IMR-90 (cell line): ENCODE results near the gene TNFRSF1B. TPM values are rescaled to one million over a fixed set of nuclear protein-coding genes. Genes with fewer than 3 reads are reported as not detected.

Source experiments
- ATAC-seq: fragments of 200-7000 bp; cut with Tn5 transposase; 2 replicates; pipeline ENCODE4 v1.9.1; 2020; ENCODE audit warnings: low read depth, mild to moderate bottlenecking, moderate library complexity
- BruUV-seq: library from RNA; stranded (reverse); fragments of 400-500 nt; replicated peaks from 2 replicates; lab custom pipeline; 2021; lab: Mats Ljungman, UMichigan
- CTCF ChIA-PET: fragments of 300-600 bp; formaldehyde crosslinking; extraction: SDS; loops from one replicate; lab custom pipeline; 2021; ENCODE audit warnings: antibody characterized with exemption; lab: Yijun Ruan, JAX
- POLR2A ChIA-PET: fragments of 300-600 bp; sonication (Branson Sonifier 250); formaldehyde crosslinking; loops from one replicate; lab custom pipeline; 2022; ENCODE audit warnings: antibody characterized with exemption; ENCODE audit not compliant: unreplicated experiment; lab: Charles Lee
- DNase-seq: peaks from one replicate; pipeline ENCODE4 v3.0.0; 2013
- H2AFZ ChIP-seq: replicated peaks from 2 replicates; pipeline ENCODE3; 2013; ENCODE audit warnings: low read length, mild to moderate bottlenecking; ENCODE audit not compliant: poor library complexity
- H2AK5ac ChIP-seq: 2 replicates; pipeline ENCODE4 v1.6.1; 2013; ENCODE audit warnings: low read depth, low read length, inconsistent platforms
- H2AK9ac ChIP-seq: replicated peaks from 2 replicates; pipeline ENCODE3; 2013; ENCODE audit warnings: mild to moderate bottlenecking, low read depth, low read length, moderate library complexity; ENCODE audit not compliant: poor library complexity
- H2BK120ac ChIP-seq: 2 replicates; pipeline ENCODE4 v1.6.1; 2013; ENCODE audit warnings: low read depth, low read length, inconsistent platforms
- H2BK15ac ChIP-seq: 3 replicates; pipeline ENCODE4 v1.6.1; 2013; ENCODE audit warnings: low read depth, low read length, inconsistent platforms
- H2BK20ac ChIP-seq: 2 replicates; pipeline ENCODE4 v1.6.1; 2013; ENCODE audit warnings: low read depth, mild to moderate bottlenecking, inconsistent platforms, low read length, moderate library complexity
- H2BK5ac ChIP-seq: 2 replicates; pipeline ENCODE4 v1.6.1; 2013; ENCODE audit warnings: mild to moderate bottlenecking, low read depth, low read length, inconsistent platforms; ENCODE audit not compliant: poor library complexity, severe bottlenecking
- H3K14ac ChIP-seq: replicated peaks from 2 replicates; pipeline ENCODE4 v1.6.1; 2013; ENCODE audit warnings: low read depth, low read length, inconsistent platforms
- H3K18ac ChIP-seq: 2 replicates; pipeline ENCODE4 v1.6.1; 2013; ENCODE audit warnings: low read depth, low read length, control low read depth
- H3K23ac ChIP-seq: 2 replicates; pipeline ENCODE4 v1.6.1; 2013; ENCODE audit warnings: low read depth, low read length, inconsistent platforms
- H3K27ac ChIP-seq: 2 replicates; pipeline ENCODE4 v1.5.1; 2013; ENCODE audit warnings: mild to moderate bottlenecking, control low read depth, low read length; ENCODE audit not compliant: insufficient read depth
- H3K27me3 ChIP-seq: 2 replicates; pipeline ENCODE4 v1.6.1; 2013; ENCODE audit warnings: low read length; ENCODE audit not compliant: control insufficient read depth, insufficient read depth
- H3K36me3 ChIP-seq: 2 replicates; pipeline ENCODE4 v1.6.1; 2013; ENCODE audit warnings: low read length, mixed read lengths; ENCODE audit not compliant: control insufficient read depth, insufficient read depth
- H3K4ac ChIP-seq: 2 replicates; pipeline ENCODE4 v1.6.1; 2013; ENCODE audit warnings: low read depth, low read length, inconsistent platforms
- H3K4me1 ChIP-seq: 2 replicates; pipeline ENCODE4 v1.6.1; 2013; ENCODE audit warnings: low read length, mixed read lengths; ENCODE audit not compliant: control insufficient read depth, insufficient read depth
- H3K4me2 ChIP-seq: 2 replicates; pipeline ENCODE4 v1.6.1; 2013; ENCODE audit warnings: low read depth, mild to moderate bottlenecking, control low read depth, low read length, moderate library complexity
- H3K4me3 ChIP-seq: 2 replicates; pipeline ENCODE4 v1.5.1; 2013; ENCODE audit warnings: low read depth, mild to moderate bottlenecking, control low read depth, low read length, moderate library complexity; ENCODE audit not compliant: insufficient read depth
- H3K56ac ChIP-seq: 2 replicates; pipeline ENCODE4 v1.6.1; 2013; ENCODE audit warnings: low read length, inconsistent platforms; ENCODE audit not compliant: insufficient read depth; ENCODE audit errors: extremely low read depth
- H3K79me1 ChIP-seq, 2 experiments: 2 replicates each; pipeline ENCODE4 v1.6.1; 2013; ENCODE audit warnings: low read length in 2 of 2, inconsistent platforms in 1 of 2, low read depth in 1 of 2
- H3K9ac ChIP-seq: 2 replicates; pipeline ENCODE4 v1.6.1; 2013; ENCODE audit warnings: low read depth, low read length, control low read depth
- H3K9me1 ChIP-seq: 2 replicates; pipeline ENCODE4 v1.6.1; 2013; ENCODE audit warnings: low read length, inconsistent platforms; ENCODE audit not compliant: insufficient read depth
- H3K9me3 ChIP-seq: 2 replicates; pipeline ENCODE4 v1.6.1; 2013; ENCODE audit warnings: low read length; ENCODE audit not compliant: control insufficient read depth, insufficient read depth
- H4K20me1 ChIP-seq: 2 replicates; pipeline ENCODE4 v1.6.1; 2013; ENCODE audit warnings: low read length, inconsistent platforms; ENCODE audit not compliant: insufficient read depth
- H4K5ac ChIP-seq: 2 replicates; pipeline ENCODE4 v1.6.1; 2013; ENCODE audit warnings: mild to moderate bottlenecking, low read depth, low read length, control low read depth
- H4K8ac ChIP-seq, 2 experiments: 2 replicates each; pipeline ENCODE4 v1.6.1; 2013; ENCODE audit warnings: low read depth in 2 of 2, low read length in 2 of 2, control low read depth in 1 of 2, inconsistent platforms in 1 of 2
- H4K91ac ChIP-seq: 2 replicates; pipeline ENCODE4 v1.6.1; 2013; ENCODE audit warnings: low read depth, low read length, inconsistent platforms; ENCODE audit not compliant: insufficient read depth
- MXI1 ChIP-seq: IDR thresholded peaks from 2 replicates; pipeline ENCODE4 v1.6.1; 2012; ENCODE audit warnings: low read depth, mild to moderate bottlenecking, low read length, moderate library complexity, borderline replicate concordance
- WGBS, 2 experiments: methylation state at CpG; one replicate each; pipeline versions ENCODE4 v1.1.5 to v1.1.7; 2013; ENCODE audit warnings: missing lambda C conversion rate in 2 of 2; ENCODE audit not compliant: insufficient read length in 1 of 2; ENCODE audit errors: extremely low coverage in 2 of 2; 5-methylcytosine and 5-hydroxymethylcytosine counted together
- dilution Hi-C: fragments of 300-500 bp; cut with HindIII; formaldehyde crosslinking; loops from one replicate; pipeline ENCODE4 v1.14.3; 2018; ENCODE audit warnings: low sequenced_read_pairs; ENCODE audit not compliant: unreplicated experiment
- in situ Hi-C: fragments of 300-500 bp; cut with MboI; formaldehyde crosslinking; loops from 3 replicates; pipeline ENCODE4 v1.14.3; 2019; ENCODE audit warnings: low sequenced_read_pairs, inconsistent platforms, mixed read lengths
- intact Hi-C: fragments of 100-400 bp; cut with micrococcal nuclease; formaldehyde crosslinking; loops from 2 replicates; pipeline ENCODE4 v1.10.0; 2022
- polyA plus RNA-seq, 3 experiments: library from polyadenylated mRNA; depleted of rRNA; stranded (reverse); fragments of >200 nt; gene quantifications; 2 replicates each; pipeline ENCODE4 v1.2.3, GENCODE V29; 2012; ENCODE audit warnings: low replicate concordance in 1 of 3
- total RNA-seq: library from RNA; depleted of rRNA; stranded (reverse); fragments of >200 nt; gene quantifications from 2 replicates; pipeline ENCODE4 v1.2.3, GENCODE V29; 2012

Gene TNFRSF1B
- total and polyA plus RNA-seq, 2 of the 4 experiments (the other 2 are of a cell fraction) = 4.3 to 8.9 TPM

GRCh38 chr1:12169442-12170135 is 2.8 kb downstream of the TNFRSF1B start:
- H3K4me1 ChIP-seq = peaks cover 6% of the 10 kb centered on the region
- no peak overlapping the region for H2BK5ac ChIP-seq
- in situ Hi-C loops (no loop called here), dilution Hi-C loops (no loop called here), intact Hi-C loops (no loop called here)
- H2BK120ac ChIP-seq = no peak overlapping the region
- no peak overlapping the region for H3K56ac ChIP-seq
- peak overlapping the region; percentile 46 for H2AK9ac ChIP-seq
- no peak overlapping the region for H3K14ac ChIP-seq
- H3K27ac ChIP-seq = no peak overlapping the region
- no peak overlapping the region for H3K4me2 ChIP-seq
- no peaks in the 10 kb centered on the region for H3K36me3 ChIP-seq
- no TSS peak for BruUV-seq
- H3K23ac ChIP-seq = no peak overlapping the region; the same call in 1 of the 2 replicates
- H4K8ac ChIP-seq = no peak overlapping the region
- 0 out of 4 replicates have a peak, but pooled peaks cover 0 to 10% of the 10 kb centered on the region in 2 experiments for H3K79me1 ChIP-seq
- no peaks in the 10 kb centered on the region for H3K9me3 ChIP-seq
- H4K5ac ChIP-seq = no peak overlapping the region
- H4K91ac ChIP-seq = no peak overlapping the region
- H4K20me1 ChIP-seq = no peaks in the 10 kb centered on the region; the same call in 1 of the 2 replicates
- H3K9me1 ChIP-seq = 0 out of 2 replicates have a peak, but pooled peaks cover 5% of the 10 kb centered on the region
- no peak overlapping the region for H2AFZ ChIP-seq
- ChIA-PET CTCF (no interaction called here), POLR2A (interaction anchor here (1.1 kb wide), 1 partner anchor 8 kb away, joined by 3 read pairs; no protein-coding TSS in a partner anchor)
- H2BK15ac ChIP-seq = no peak overlapping the region
- H2AK5ac ChIP-seq = no peak overlapping the region
- ATAC-seq (no peak), DNase-seq (no peak)
- WGBS, 2 experiments = no CpG with 5 or more reads among the region's 8 CpGs
- no peak overlapping the region for H2BK20ac ChIP-seq
- no peak overlapping the region for H3K18ac ChIP-seq
- no peak overlapping the region for H3K4ac ChIP-seq
- H3K9ac ChIP-seq = no peak overlapping the region
- no peaks in the 10 kb centered on the region for H3K27me3 ChIP-seq
- no peak for TF ChIP-seq MXI1
- H3K4me3 ChIP-seq = no peak overlapping the region
